ENCODE results near the gene DEFB114.

Gene DEFB114, protein sequence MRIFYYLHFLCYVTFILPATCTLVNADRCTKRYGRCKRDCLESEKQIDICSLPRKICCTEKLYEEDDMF

DNA sequence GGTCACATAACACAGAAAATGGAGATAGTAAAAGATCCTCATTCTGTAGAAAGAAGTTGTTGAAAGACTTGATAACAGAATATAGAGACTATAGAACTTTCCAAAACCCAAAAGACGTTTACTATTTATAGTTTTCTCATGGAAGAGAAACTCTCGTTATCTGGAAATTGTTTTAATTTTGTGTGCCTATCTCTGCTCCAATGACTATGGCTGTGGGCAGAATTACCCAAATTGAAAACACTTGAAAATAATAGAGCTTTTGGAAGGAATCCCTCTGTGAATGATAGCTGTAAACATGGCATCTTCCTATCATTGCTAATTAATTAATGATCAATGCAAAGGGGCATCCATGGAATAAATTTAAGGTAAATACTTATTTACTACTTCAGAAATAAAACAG lies at the start of gene DEFB114:
DEFB114 (minus strand) TSS at position 101 of the 400 bp plus-strand sequence; CDS start at position 42, 59 bp downstream.
- ChIA-PET POLR2A (ENCODE audit: low non-redundant PET) (no interaction called here), CTCF (no interaction called here)
- TF ChIP-seq, protein P1, sequence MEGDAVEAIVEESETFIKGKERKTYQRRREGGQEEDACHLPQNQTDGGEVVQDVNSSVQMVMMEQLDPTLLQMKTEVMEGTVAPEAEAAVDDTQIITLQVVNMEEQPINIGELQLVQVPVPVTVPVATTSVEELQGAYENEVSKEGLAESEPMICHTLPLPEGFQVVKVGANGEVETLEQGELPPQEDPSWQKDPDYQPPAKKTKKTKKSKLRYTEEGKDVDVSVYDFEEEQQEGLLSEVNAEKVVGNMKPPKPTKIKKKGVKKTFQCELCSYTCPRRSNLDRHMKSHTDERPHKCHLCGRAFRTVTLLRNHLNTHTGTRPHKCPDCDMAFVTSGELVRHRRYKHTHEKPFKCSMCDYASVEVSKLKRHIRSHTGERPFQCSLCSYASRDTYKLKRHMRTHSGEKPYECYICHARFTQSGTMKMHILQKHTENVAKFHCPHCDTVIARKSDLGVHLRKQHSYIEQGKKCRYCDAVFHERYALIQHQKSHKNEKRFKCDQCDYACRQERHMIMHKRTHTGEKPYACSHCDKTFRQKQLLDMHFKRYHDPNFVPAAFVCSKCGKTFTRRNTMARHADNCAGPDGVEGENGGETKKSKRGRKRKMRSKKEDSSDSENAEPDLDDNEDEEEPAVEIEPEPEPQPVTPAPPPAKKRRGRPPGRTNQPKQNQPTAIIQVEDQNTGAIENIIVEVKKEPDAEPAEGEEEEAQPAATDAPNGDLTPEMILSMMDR (conservative IDR thresholded peaks at IDR 0.05; ENCODE audit: low read depth) = no peak

DNA sequence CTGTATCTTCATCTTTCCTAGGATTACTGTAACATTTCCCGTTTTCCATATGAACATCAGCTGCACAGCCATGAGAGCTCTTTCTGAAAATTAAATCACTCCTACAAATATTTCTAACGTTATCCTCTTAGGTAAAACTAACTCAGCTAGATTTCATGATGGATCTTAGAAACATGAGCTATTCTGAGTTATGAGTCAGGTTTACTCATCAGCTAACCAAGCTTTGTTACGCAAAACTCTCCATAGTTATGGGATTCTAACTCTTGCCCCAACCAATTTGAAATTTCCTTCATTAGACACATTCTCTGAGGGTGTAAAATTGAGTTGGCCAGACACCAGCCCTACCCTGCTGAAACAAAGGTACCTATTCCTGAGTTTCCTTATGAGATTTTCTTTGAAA lies 43.9 kb upstream of the DEFB114 start:
- POLR2A ChIA-PET (ENCODE audit: low non-redundant PET) = no interaction called here
- TF ChIP-seq, protein P1 (conservative IDR thresholded peaks at IDR 0.05; ENCODE audit: low read depth) = no peak
- no peak overlapping the region for H3K27ac ChIP-seq
- CTCF ChIA-PET = interaction anchor here (0.6 kb wide), 1 partner anchor 677 kb away, joined by 8 read pairs; no protein-coding TSS in a partner anchor
- DNase-seq (ENCODE audit: low spot score) = peak; percentile 57

More for the DNA sequence above, at the start of gene DEFB114:
- DNase-seq (ENCODE audit: low spot score) = no peak
- no peak within 1 kb of the TSS for H3K27ac ChIP-seq

DNA sequence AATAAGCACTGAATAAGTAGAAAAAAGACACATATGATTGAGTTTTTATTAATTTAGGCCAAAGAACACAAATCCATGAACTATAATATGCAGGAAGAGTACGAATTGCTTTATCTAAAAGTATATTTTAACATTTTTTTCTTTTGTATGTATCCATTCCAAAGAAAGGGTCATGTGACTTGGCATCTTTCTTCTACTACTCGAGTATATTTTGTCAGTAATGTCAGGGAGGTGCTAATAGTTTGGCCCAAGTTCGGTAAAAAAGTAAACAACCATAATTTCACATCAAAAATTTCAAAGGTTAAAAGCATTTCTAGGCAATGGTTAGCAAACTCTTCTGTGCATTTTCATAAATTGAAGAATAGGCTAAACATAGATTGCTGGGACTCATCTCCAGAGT lies 39.2 kb upstream of the DEFB114 start:
- no peak overlapping the region for H3K27ac ChIP-seq
- ChIA-PET CTCF (no interaction called here), POLR2A (ENCODE audit: low non-redundant PET) (no interaction called here)
- TF ChIP-seq, protein P1 (conservative IDR thresholded peaks at IDR 0.05; ENCODE audit: low read depth) = no peak
- DNase-seq (ENCODE audit: low spot score) = no peak

DNA sequence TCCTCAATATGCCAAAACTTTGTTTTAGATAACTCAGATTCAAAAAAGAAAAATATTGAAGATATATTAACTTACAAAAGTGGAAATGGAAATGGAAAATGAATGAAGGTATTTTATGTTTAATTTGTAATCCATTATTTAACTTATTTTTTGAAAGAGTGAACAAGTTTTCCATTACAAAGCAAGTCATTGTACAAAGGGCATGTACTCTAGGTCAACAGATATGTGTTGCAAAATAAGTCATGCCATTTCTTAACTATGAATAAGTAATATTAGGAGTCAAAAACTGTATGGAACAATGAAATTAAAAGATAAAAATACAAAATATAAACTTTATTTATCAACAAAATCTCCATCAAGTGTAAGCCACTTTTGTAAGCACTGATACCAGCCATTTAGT lies 31.3 kb upstream of the DEFB114 start:
- no peak overlapping the region for H3K27ac ChIP-seq
- POLR2A ChIA-PET (ENCODE audit: low non-redundant PET) = no interaction called here
- CTCF ChIA-PET = interaction anchor here (0.7 kb wide), 1 partner anchor 452 kb away, joined by 3 read pairs; no protein-coding TSS in a partner anchor
- TF ChIP-seq, protein P1 (conservative IDR thresholded peaks at IDR 0.05; ENCODE audit: low read depth) = no peak
- no peak for DNase-seq (ENCODE audit: low spot score)

DNA sequence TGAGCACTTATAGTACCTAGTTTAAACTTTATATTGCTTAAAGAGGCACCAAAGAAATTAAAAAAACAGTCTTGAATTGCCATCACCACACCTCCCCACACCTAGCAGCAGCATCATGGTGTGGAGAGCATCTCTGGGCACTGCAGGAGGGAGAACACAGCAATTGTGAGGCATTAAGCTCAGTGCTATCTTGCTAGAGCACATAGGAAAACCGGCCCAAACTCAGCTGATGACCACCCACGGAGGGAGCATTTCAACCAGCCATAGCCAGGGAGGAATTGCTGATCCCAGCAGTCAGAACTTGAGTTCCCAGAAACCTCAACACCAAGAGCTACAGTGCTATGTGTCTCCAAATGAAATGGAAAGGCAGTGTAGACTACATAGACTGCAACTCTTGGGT lies 24.9 kb upstream of the DEFB114 start:
- DNase-seq (ENCODE audit: low spot score) = no peak
- no peak overlapping the region for H3K27ac ChIP-seq
- CTCF ChIA-PET = interaction anchor here (0.5 kb wide), 1 partner anchor 367 kb away, joined by 3 read pairs; no protein-coding TSS in a partner anchor
- TF ChIP-seq, protein P1 (conservative IDR thresholded peaks at IDR 0.05; ENCODE audit: low read depth) = no peak
- POLR2A ChIA-PET (ENCODE audit: low non-redundant PET) = no interaction called here

DNA sequence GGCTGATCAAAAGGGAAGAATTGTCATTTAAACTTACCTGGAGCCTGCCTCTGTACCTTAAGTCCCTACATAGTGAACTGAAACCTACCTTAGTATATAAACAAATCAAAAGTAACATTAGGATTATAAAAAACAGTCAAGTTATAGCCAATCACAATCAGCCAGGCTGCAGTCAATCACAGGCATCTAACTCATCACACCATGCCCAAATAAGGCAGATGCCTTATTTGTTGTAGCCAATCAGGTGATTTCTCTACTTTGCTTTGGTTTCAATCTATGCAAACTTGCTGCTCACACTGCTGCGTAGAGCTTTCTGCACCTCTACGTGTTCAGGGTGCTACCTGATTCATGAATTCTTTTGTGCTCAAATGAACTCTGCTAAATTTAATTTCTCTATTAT lies 23.8 kb upstream of the DEFB114 start:
- no peak overlapping the region for H3K27ac ChIP-seq
- DNase-seq (ENCODE audit: low spot score) = no peak
- ChIA-PET POLR2A (ENCODE audit: low non-redundant PET) (no interaction called here), CTCF (no interaction called here)
- TF ChIP-seq, protein P1 (conservative IDR thresholded peaks at IDR 0.05; ENCODE audit: low read depth) = no peak
